ENCODE results near the gene RIMS1. TPM values are rescaled to one million over a fixed set of nuclear protein-coding genes. Genes with fewer than 3 reads are reported as not detected.

The RIMS1 gene
- total RNA-seq, 3 donors from 2014 or later (not counting 1 experiment from before 2014, with no cell fraction given), result not detected

- Histone ChIP-seq H3K4me1 (ENCODE audit: control insufficient read depth, insufficient read depth, low read length) (no peaks in the 10 kb centered on the region), H3K27ac (ENCODE audit: low read length) (no peak overlapping the region), H3K9me3 (ENCODE audit: control insufficient read depth, insufficient read depth, low read length) (no peaks in the 10 kb centered on the region), H3K27me3 (ENCODE audit: control insufficient read depth, insufficient read depth, low read length) (no peaks in the 10 kb centered on the region), H3K4me3 (ENCODE audit: low read length) (no peak overlapping the region), H3K36me3 (ENCODE audit: control insufficient read depth, insufficient read depth, low read length) (no peaks in the 10 kb centered on the region)
- H3K4me3 Mint-ChIP-seq, result no peak overlapping the region
- DNase-seq (no peak), ATAC-seq (no peak)
- no peaks in the 10 kb centered on the region for H3K27me3 Mint-ChIP-seq (ENCODE audit: low read depth in 2 of 2)
- intact Hi-C loops (cut with micrococcal nuclease), result no loop called here
- TF ChIP-seq, protein P1, sequence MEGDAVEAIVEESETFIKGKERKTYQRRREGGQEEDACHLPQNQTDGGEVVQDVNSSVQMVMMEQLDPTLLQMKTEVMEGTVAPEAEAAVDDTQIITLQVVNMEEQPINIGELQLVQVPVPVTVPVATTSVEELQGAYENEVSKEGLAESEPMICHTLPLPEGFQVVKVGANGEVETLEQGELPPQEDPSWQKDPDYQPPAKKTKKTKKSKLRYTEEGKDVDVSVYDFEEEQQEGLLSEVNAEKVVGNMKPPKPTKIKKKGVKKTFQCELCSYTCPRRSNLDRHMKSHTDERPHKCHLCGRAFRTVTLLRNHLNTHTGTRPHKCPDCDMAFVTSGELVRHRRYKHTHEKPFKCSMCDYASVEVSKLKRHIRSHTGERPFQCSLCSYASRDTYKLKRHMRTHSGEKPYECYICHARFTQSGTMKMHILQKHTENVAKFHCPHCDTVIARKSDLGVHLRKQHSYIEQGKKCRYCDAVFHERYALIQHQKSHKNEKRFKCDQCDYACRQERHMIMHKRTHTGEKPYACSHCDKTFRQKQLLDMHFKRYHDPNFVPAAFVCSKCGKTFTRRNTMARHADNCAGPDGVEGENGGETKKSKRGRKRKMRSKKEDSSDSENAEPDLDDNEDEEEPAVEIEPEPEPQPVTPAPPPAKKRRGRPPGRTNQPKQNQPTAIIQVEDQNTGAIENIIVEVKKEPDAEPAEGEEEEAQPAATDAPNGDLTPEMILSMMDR (IDR thresholded peaks at IDR 0.05), result no peak
- no peak overlapping the region for H3K27ac Mint-ChIP-seq
- no peaks in the 10 kb centered on the region for H3K36me3 Mint-ChIP-seq
- peaks cover 4% of the 10 kb centered on the region in 2 donors for H3K9me3 Mint-ChIP-seq
- H3K4me1 Mint-ChIP-seq, result no peaks in the 10 kb centered on the region
Observed at GRCh38 chr6:71902261-71902660, 15.9 kb downstream of the RIMS1 start.

DNA sequence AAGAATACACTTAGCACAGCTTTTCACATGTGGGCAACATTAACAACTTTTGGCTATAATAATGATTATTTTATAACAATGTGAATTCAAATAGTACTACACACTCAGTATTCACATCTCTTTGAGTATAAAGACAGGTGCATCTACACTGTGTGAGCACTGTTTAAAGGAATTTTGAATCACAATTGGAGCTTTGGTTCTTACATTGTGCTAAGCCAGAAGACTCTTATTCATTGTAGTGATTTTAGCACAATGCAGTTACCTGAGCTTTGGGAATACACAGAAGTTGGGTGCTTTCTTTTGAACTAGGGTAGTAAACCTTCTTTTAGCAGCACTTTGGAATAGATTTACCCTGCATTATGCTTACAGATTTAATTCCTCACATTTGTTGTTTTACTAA is 20.5 kb downstream of the RIMS1 start:
- Mint-ChIP-seq H3K4me3 (no peak overlapping the region), H3K9me3 (peaks cover 4 to 7% of the 10 kb centered on the region in 2 donors), H3K27me3 (ENCODE audit: low read depth in 2 of 2) (no peaks in the 10 kb centered on the region), H3K27ac (no peak overlapping the region), H3K4me1 (no peaks in the 10 kb centered on the region), H3K36me3 (no peaks in the 10 kb centered on the region)
- Histone ChIP-seq H3K4me3 (ENCODE audit: low read length) (no peak overlapping the region), H3K4me1 (ENCODE audit: control insufficient read depth, insufficient read depth, low read length) (no peaks in the 10 kb centered on the region), H3K9me3 (ENCODE audit: control insufficient read depth, insufficient read depth, low read length) (no peaks in the 10 kb centered on the region), H3K27me3 (ENCODE audit: control insufficient read depth, insufficient read depth, low read length) (no peaks in the 10 kb centered on the region), H3K27ac (ENCODE audit: low read length) (no peak overlapping the region), H3K36me3 (ENCODE audit: control insufficient read depth, insufficient read depth, low read length) (no peaks in the 10 kb centered on the region)
- intact Hi-C loops (cut with micrococcal nuclease), result no loop called here
- DNase-seq (no peak), ATAC-seq (no peak)
- TF ChIP-seq, protein P1 (IDR thresholded peaks at IDR 0.05), result no peak

- no peak overlapping the region for H3K4me3 ChIP-seq (ENCODE audit: low read length)
- ATAC-seq, result no peak
- Mint-ChIP-seq H3K9me3 (peaks cover 4 to 7% of the 10 kb centered on the region in 2 donors), H3K4me1 (no peaks in the 10 kb centered on the region), H3K36me3 (no peaks in the 10 kb centered on the region), H3K27me3 (ENCODE audit: low read depth in 2 of 2) (no peaks in the 10 kb centered on the region), H3K27ac (no peak overlapping the region), H3K4me3 (no peak overlapping the region)
- no peak for DNase-seq
- 80% methylated on average over 4 of the region's 4 CpGs for WGBS (ENCODE audit: insufficient coverage)
- H3K27ac ChIP-seq (ENCODE audit: low read length), result no peak overlapping the region
- no peaks in the 10 kb centered on the region for H3K36me3 ChIP-seq (ENCODE audit: control insufficient read depth, insufficient read depth, low read length)
- no peaks in the 10 kb centered on the region for H3K27me3 ChIP-seq (ENCODE audit: control insufficient read depth, insufficient read depth, low read length)
- intact Hi-C loops (cut with micrococcal nuclease), result no loop called here
- H3K4me1 ChIP-seq (ENCODE audit: control insufficient read depth, insufficient read depth, low read length), result no peaks in the 10 kb centered on the region
- TF ChIP-seq, protein P1 (IDR thresholded peaks at IDR 0.05), result no peak
- no peaks in the 10 kb centered on the region for H3K9me3 ChIP-seq (ENCODE audit: control insufficient read depth, insufficient read depth, low read length)
Observed at GRCh38 chr6:71908162-71908765, 21.9 kb downstream of the RIMS1 start.
